Pancreas (tissue), 10 donors: ENCODE results near the gene FARSA. TPM values are rescaled to one million over a fixed set of nuclear protein-coding genes. Genes with fewer than 3 reads are reported as not detected.

Experiments used
- ATAC-seq, 4 donors: fragments of 200-7000 bp; cut with Tn5 transposase; one replicate each; pipeline versions ENCODE4 v1.8.0 to v1.9.1; 2020; ENCODE audit warnings: mild to moderate bottlenecking in 4 of 4, moderate library complexity in 4 of 4
- DNase-seq, 6 donors: peaks; one replicate each; pipeline ENCODE4 v3.0.0-alpha.2; 2020
- FAIRE-seq: peaks from 2 replicates; lab custom pipeline; 2012; peaks lifted over from hg19 to GRCh38; lab: Jason Lieb, UNC
- H3K27ac ChIP-seq, 4 donors: fragments of 200-600 bp; sonication (generic); 1 replicate in 3 of 4; 2 replicates in 1 of 4; pipeline versions ENCODE4 v1.5.0 to v1.8.0; 2020
- H3K27me3 ChIP-seq, 4 donors: fragments of 200-600 bp; one replicate each; pipeline ENCODE4 v1.8.0; 2021
- H3K36me3 ChIP-seq, 3 donors: fragments of 200-600 bp; sonication (generic) in 1 of 3; one replicate each; pipeline versions ENCODE4 v1.5.0 to v1.8.0; 2020 to 2021
- H3K4me1 ChIP-seq, 3 donors: fragments of 200-600 bp; one replicate each; pipeline ENCODE4 v1.8.0; 2021
- H3K4me3 ChIP-seq, 4 donors: fragments of 200-600 bp; sonication (generic) in 2 of 4; one replicate each; pipeline versions ENCODE4 v1.5.0 to v1.8.0; 2020 to 2021
- H3K9me3 ChIP-seq, 4 donors: fragments of 200-600 bp; one replicate each; pipeline ENCODE4 v1.8.0; 2021
- CTCF ChIP-seq, 4 donors: fragments of 200-600 bp; sonication (generic) in 3 of 4; IDR thresholded peaks; one replicate each; pipeline versions ENCODE4 v1.5.0 to v1.8.0; 2021; ENCODE audit warnings: antibody characterized with exemption in 4 of 4
- WGBS, 2 donors: extraction: QIAGEN DNeasy Blood & Tissue Kit; methylation state at CpG; one replicate each; pipeline ENCODE4 v1.1.7; 2013; 5-methylcytosine and 5-hydroxymethylcytosine counted together
- intact Hi-C, 3 donors: fragments of 100-400 bp; cut with DNase I; formaldehyde crosslinking; loops; one replicate each; pipeline versions ENCODE4 v1.11.1 to v1.14.2; 2022
- polyA plus RNA-seq, 2 donors: library from polyadenylated mRNA; stranded (reverse); fragments of 200-250 nt; gene quantifications; one replicate each; pipeline ENCODE4 v1.2.3, GENCODE V29; 2013
- total RNA-seq, 6 donors: library from RNA; stranded (reverse); fragmentation: NEBNext Ultra II Directional in 4 of 6; extraction: Animal tissue kit (Norgen Biotek cat#: 25700) in 4 of 6; gene quantifications; one replicate each; pipeline versions ENCODE4 v1.2.1 to v1.2.4, GENCODE V29; 2021 to 2023
- donor health status: healthy with polysubstance abuse.
- donor health status: DM: no; HTN: no; CAD: no; lungs with moderate emphysema.
- donor health status: DM: no; HTN: no; CAD: no.
- donor health status: control.
- donor health status: control.
- donor health status: Bipolar disorder and iron deficiency.
- donor health status: DM: yes; HTN: yes; CAD: no.
- donor health status: DM: no; HTN: no; CAD: no.
- donor health status: DM: no; HTN: no; CAD: no.
- donor health status: DM: yes; HTN: yes; CAD: no.

FARSA gene
- total and polyA plus RNA-seq, 8 donors, result 19.4 to 46.0 (median 30.2) TPM

- H3K27me3 ChIP-seq, result no peaks in the 10 kb centered on the region
- intact Hi-C loops, result no loop called here
- H3K4me3 ChIP-seq, result no peak overlapping the region
- peaks cover 0 to 50% (median 29%) of the 10 kb centered on the region in 3 donors for H3K36me3 ChIP-seq
- TF ChIP-seq CTCF (IDR thresholded peaks at IDR 0.05), result no peak
- peaks cover 7 to 21% (median 9%) of the 10 kb centered on the region in 3 donors for H3K4me1 ChIP-seq
- FAIRE-seq, result no peak
- no peaks in the 10 kb centered on the region for H3K9me3 ChIP-seq
- no peak overlapping the region for H3K27ac ChIP-seq
- WGBS, 2 donors, result 83 to 86% methylated on average over 16 of the region's 16 CpGs
- no peak for ATAC-seq
- no peak for DNase-seq
Observed at GRCh38 chr19:12949363-12950283, 16.1 kb upstream of the FARSA start.

- FAIRE-seq (no peak), ATAC-seq (no peak), DNase-seq (peak in 1 of 6 donors; percentile 72)
- intact Hi-C loops, result no loop called here
- H3K27me3 ChIP-seq, result no peaks in the 10 kb centered on the region
- no peaks in the 10 kb centered on the region for H3K9me3 ChIP-seq
- no peak for TF ChIP-seq CTCF (IDR thresholded peaks at IDR 0.05)
- H3K27ac ChIP-seq, result no peak overlapping the region
- peaks cover 7 to 21% (median 9%) of the 10 kb centered on the region in 3 donors for H3K4me1 ChIP-seq
- H3K4me3 ChIP-seq, result no peak overlapping the region
- H3K36me3 ChIP-seq, result peaks cover 0 to 56% (median 33%) of the 10 kb centered on the region in 3 donors
- 89 to 95% methylated on average over 30 of the region's 30 CpGs for WGBS, 2 donors
Observed at GRCh38 chr19:12948612-12949362, 15.3 kb upstream of the FARSA start.

- Histone ChIP-seq H3K9me3 (no peaks in the 10 kb centered on the region), H3K36me3 (peaks cover 4 to 60% (median 40%) of the 10 kb centered on the region in 3 donors), H3K27ac (no peak overlapping the region), H3K4me1 (peaks cover 7 to 17% (median 9%) of the 10 kb centered on the region in 3 donors), H3K4me3 (no peak overlapping the region), H3K27me3 (no peaks in the 10 kb centered on the region)
- TF ChIP-seq CTCF (IDR thresholded peaks at IDR 0.05), result no peak
- FAIRE-seq, result no peak
- intact Hi-C loops, result no loop called here
- DNase-seq, result peak in 3 of 6 donors; percentile 31 to 75 (median 61)
- no peak for ATAC-seq
- 74 to 79% methylated on average over 27 to 28 of the region's 28 CpGs for whole genome bisulfite sequencing, 2 donors
Observed at GRCh38 chr19:12947702-12948611, 14.4 kb upstream of the FARSA start.

- peak overlapping the region in 2 of 4 donors; percentile 87 to 90 for H3K27ac ChIP-seq
- H3K27me3 ChIP-seq, result no peaks in the 10 kb centered on the region
- FAIRE-seq (no peak), DNase-seq (no peak), ATAC-seq (no peak)
- intact Hi-C loops, result no loop called here
- H3K4me1 ChIP-seq, result peaks cover 7 to 19% (median 9%) of the 10 kb centered on the region in 3 donors
- H3K4me3 ChIP-seq, result peak overlapping the region in 3 of 4 donors; percentile 81 to 93 (median 86)
- WGBS, 2 donors, result 53 to 64% methylated on average over 14 of the region's 14 CpGs
- H3K9me3 ChIP-seq, result no peaks in the 10 kb centered on the region
- TF ChIP-seq CTCF (IDR thresholded peaks at IDR 0.05), result no peak
- H3K36me3 ChIP-seq, result peaks cover 4 to 68% (median 40%) of the 10 kb centered on the region in 3 donors
Observed at GRCh38 chr19:12946731-12947496, 13.4 kb upstream of the FARSA start.
